ENCODE results near the gene ARHGAP33.

GRCh38 chr19:35781650-35782049 lies 6.3 kb downstream of the ARHGAP33 start:
- TF ChIP-seq CTCF (conservative IDR thresholded peaks at IDR 0.05 in 1 of 2, IDR thresholded peaks at IDR 0.05 in 1 of 2; ENCODE audit: extremely low read depth in 1 of 2, insufficient read depth in 1 of 2, low read depth in 1 of 2, low read length in 2 of 2) (no peak), EZH2 (IDR thresholded peaks at IDR 0.05; ENCODE audit: borderline replicate concordance, low read length) (no peak)
